Stimulated activated CD4-positive, alpha-beta T cell treated with anti-CD3 and anti-CD28 coated beads, Interleukin-12 subunit alpha, Interleukin-12 subunit beta, amount 100 ng/mL, for 24 hours (primary cell): Measurements from ENCODE around the gene GPR65.

ENCODE experiments used
- DNase-seq, 2 experiments: peaks; one replicate each; pipeline ENCODE4 v3.0.0-alpha.2; 2020; ENCODE audit warnings: low read depth in 2 of 2

The GPR65 gene, protein sequence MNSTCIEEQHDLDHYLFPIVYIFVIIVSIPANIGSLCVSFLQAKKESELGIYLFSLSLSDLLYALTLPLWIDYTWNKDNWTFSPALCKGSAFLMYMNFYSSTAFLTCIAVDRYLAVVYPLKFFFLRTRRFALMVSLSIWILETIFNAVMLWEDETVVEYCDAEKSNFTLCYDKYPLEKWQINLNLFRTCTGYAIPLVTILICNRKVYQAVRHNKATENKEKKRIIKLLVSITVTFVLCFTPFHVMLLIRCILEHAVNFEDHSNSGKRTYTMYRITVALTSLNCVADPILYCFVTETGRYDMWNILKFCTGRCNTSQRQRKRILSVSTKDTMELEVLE

DNA sequence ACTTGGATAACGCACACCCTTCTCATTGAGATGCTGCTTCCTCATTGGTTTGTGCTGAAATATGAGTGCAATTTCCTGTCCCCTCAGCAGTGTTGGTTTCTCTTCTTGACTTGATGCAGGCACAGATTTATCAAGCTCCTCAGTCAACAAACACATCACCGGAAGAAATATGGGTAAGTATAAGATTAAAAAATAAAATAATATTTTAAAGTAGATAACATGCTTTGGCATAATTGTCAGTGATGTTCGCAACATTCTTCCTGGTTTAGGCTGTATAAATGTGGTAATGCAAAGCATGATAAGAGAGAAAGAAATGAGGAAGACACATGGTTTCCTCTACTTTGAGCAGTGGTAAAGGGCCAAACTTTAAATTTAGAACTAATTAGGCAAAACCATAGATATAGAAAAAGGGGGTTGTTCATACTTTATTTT lies at the start of gene GPR65:
Gene GPR65 (plus strand): TSS at position 86 of the 432 bp plus-strand sequence. CDS start 5,713 bp downstream, outside the sequence.
- DNase-seq: no peak

DNA sequence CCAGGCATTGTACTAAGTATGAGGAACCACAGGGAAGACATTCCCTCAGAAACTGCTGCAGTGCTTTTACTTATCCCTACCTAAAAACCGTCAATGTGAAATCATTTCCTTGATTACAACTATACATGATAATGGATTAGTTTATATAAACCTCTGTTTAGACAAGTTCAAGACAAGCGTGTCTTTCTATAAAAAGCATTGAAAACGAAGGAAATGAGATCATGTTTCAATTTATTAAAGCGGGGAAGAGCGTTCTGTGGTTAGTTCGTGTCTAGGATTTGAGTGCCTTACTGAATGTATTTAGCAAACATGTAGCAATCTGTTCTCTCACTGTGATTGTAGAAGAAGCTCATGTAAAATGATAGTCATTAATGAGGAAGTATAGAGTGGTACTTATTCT lies 49.4 kb upstream of the GPR65 start:
- no peak for DNase-seq

DNA sequence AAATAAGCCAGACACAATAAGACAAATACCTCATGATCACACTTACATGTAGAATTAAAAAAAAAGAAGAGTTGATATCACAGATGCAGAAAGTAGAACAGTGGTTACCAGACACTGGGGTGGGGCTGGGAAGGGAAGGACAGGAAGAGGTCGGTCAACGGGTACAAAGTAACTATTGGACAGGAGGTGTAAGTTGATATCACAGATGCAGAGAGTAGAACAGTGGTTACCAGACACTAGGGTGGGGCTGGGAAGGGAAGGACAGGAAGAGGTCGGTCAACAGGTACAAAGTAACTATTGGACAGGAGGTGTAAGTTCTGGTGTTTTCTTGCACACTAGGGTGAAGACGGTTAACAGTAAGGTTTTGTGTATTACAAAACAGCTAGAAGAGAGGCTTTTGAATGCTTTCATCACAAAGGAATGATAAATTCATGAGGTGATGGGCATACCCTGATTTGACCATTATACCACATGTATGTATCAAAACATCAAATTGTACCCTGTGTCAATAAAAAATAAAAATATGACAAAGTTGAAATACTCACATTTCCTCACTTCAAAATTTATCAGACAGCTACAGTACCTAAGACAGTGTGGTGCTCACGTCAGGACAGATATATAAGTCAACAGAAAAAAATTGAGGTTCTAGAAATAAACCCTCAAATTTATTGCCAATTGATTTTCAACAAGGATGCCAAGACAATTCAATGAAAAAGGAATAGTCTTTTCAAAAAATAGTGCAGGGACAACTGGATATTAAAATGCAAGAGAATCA lies 44.7 kb upstream of the GPR65 start:
- DNase-seq: no peak

DNA sequence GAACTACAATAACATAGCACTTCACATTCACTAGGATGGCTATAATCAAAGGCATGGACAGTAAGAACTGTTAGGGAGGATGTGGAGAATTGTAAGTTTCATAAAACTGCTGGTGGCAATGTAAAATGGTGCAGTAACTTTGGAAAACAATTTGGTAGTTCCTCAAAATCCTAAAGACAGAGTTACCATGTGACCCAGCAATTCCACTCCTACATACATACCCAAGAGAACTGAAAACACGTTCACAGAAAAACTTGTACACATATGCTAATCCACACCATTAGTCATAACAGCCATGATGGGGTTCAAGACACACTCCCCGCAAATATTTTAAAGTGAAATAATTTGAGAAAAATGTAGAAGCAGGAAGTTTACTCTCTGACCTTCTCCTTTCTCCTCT lies 43.7 kb upstream of the GPR65 start:
- DNase-seq: no peak

DNA sequence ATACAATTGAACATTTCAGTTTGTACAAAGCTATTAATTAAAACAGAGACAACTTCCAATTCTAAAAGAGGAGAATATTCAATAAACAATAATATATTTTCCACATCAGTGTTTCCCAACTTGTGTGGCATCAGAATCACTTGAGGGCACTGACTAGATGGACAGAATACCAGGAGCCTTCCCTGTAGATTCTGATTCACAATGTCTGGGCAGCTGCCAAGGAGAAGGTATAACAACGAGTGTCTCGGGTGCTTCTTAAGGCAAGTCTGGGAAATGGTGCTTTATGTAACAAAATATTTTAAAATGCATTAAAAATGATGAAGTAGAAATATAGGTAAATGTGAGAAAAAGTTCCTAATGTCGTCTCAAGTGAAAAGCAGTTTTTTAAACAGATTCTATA lies 38.1 kb upstream of the GPR65 start:
- no peak for DNase-seq

DNA sequence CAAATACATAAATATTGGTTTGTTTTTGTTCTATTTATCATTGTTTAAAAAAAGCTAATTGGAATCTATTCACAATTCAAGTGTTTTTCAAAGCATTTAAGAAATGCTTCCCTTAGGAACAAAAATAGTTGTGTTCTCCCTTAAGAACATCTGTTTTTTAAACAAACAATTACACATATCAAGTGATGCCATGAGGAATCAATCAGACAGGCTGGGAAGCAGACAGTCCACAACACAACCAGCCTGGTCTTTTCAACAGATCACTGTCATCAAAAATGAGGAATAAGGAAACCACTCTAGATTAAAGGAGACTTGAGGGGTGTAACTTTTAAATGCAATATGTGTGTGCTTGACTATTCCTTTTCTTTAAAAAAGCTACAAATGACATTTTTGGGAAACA lies 37.4 kb upstream of the GPR65 start:
- no peak for DNase-seq

DNA sequence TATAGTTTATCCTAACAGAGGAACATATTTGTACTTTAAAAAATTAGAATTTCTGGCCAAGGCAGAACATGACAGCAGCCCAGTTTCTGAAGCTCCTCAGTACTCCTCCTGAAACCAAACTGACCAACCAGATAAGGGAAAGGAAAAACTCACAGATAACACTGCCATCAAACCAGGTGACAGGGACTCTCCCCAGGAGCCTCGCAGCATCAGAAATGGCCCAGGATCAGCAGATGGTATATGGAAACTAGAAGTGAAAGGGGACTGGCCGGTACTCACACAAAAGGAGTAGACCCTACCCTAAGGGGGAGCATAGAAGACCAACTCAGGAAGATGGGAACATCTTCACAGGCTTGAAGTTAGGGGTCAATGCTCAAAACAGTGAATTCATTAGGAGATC lies 33.9 kb upstream of the GPR65 start:
- no peak for DNase-seq

DNA sequence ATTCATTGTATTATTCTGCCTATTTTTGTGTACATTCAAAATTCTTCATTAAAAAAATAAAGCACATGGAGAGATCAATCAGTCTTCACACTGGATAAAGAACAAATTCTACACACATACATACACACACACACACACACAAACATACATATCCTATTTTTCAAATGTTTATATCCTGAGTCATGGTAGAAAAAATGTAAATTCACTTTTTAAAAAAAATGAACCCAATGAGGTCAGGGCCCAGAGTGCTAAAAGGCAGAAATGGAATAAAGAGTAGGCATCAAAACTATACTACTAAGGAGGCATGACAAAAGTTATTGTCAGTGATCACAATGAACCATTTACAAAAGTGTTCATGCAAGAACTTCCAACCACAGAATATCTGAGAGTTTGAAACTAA lies 29.3 kb upstream of the GPR65 start:
- no peak for DNase-seq

DNA sequence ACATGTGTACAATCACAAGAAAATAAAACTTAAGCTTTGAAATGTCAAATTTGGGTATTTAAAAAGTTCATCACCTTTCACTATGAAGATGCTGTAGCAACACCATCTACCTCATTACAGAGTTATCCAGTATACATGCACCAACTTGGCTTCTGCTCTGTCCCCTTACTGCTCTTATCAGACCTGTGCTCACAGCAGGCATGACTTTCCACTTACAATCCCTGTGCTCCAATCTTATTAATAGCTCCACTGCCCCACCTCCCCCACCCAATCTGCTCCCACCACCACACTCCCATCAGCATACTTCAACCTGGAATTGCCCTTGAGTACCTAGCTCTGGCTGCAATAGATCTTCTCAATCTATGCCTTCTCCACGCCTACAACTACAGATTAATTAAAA lies 25.2 kb upstream of the GPR65 start:
- DNase-seq: no peak

DNA sequence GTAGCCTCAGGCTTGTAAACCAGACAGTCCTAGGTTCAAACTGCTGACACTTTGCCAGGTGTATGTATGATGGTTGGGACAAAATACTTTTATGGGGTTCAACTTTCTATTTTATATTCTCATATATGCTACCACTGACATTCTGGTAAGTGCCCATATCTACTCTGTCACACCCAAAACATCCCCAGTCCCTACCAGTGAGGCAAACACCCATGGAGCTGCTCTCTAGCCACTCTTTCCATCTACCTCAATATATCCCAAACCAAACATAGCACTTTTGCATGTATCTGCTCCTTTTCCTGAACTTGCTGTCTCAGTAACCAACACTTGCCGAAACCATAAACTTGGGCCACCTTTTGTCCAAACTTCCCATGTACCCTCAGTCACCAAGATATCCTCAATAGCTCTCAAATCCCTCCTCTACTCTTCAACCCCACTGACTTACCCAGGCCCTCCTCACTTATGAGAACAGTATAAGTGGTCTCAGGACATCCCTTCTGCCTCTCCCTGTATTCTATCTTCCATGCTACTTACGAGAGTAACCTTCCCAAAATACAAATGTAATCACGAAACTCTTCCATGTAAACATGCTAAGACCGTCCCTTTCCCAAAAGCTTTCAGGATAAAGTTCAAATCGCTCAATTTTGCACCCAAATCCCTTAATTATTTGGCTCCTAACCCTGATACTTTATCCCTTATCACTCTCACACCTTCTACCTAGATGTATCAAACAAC lies 15.5 kb upstream of the GPR65 start:
- no peak for DNase-seq

DNA sequence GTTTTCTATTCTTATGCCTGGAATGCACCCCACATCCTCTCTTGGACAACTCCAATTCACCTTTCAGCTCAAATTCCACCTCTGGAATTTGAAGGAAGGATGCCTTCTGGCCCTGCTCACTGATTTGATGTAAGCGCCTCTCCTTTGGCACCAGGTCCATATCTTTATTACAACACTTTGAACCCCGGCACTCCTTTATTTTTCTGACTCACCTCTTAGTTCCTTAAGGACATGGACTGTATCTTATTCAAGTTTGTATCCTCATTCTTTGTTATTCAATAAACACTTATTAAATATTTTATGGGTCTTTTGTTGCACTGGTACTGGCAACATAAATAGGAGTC lies 15.0 kb upstream of the GPR65 start:
- DNase-seq: no peak

DNA sequence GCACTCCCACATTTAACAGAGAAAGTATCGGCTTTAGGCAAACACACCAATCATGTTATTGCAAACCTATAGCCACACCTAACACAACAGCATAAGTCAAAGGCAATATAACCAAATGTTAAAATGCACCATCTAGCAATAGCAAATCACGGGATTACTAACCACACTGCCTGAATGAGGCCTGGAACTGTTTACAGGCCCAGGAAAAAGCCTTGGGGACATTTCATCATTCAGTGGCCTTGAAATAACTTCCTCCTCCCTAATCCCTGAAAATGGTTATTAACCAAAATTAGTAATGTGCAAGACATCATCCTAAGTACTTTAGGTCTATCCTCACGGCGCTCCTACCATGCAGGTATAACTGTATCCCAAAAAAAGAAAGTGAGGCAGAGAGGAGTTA lies 14.3 kb upstream of the GPR65 start:
- DNase-seq: no peak

DNA sequence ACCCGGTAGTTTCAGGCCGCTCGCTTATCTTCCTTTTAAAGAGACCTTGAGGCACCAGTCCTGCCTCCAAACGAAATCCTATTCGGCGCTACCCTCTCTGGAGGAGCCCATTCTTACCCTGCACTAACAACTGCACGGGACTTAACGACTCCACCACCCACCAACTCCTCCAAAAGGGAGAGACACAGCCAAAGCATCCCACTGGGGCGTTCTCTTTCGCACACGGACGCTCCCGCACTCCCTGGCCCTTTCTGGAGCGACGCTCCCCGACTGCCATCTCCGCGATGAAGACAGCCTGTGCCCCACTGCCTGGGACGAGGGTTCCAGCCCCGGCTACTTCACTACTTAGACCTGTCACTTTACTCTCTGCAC lies 12.6 kb upstream of the GPR65 start:
- DNase-seq: peak in 1 of 2 experiments; percentile 1

DNA sequence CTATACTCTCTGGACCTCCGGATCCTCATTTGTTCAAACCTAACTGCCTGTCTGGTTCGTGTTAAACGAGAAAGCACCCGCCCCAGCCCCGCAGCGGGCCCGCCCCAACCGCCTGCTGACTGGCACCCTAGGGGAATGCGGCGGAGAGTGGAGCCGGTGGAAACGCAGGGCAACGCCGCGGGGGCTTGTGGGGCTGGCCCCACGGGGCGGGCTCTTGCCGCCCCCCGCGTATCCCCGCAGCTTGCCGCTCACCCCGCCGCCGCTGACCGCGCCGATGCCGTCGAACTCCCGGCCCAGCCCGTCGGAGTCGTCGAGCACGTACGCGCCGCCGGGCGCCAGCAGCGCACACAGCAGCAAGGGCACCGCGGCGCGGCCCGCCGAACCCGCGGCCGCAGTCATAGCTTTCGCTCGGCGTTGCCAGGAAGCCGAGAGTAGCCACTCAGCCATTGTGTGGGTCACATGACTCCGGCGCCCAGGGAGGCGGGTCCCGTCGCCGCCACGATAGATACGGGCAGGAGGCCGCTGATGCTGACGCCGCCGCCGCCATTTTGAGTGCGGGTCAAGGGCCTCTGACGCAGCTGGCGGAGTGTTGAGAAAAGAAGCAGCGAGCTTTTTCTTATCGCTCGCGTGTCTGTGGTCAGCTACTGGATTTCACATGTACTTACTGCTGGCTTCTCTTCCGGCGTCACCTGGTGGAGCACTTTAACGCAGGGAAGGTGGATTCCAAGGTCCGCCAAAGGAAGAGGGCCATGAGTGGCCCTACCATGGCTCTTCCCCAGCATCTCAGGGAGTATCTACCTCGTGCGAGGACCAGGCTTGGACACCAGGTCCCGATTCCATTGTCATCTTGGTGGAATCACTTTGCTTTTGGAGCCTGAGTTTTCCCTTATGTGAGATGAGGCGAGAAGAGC lies 12.0 kb upstream of the GPR65 start, which contains the start of gene GALC:
Gene GALC (minus strand): TSS at position 465 of the 911 bp plus-strand sequence. CDS start 18 bp downstream, at position 447.
- peak; percentile 88 to 90 for DNase-seq

DNA sequence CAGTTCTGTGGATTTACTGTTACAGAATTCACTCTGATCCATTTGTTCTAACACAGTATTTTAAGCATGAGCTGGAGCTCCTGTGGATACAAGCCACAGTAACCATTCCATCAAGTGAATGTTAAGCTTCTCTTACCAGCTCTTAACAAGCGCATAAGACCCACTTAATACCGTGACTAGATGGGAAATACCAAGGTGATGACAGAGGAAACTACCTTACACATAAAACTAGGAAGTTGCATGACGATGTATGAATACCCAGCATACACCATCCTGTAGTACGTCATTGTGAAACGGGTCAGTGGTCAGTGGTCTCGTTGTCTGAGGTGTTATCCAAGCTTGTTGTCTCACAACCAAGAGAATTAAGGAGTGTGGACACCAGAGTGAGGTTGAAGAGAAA lies 10.0 kb upstream of the GPR65 start:
- no peak for DNase-seq

DNA sequence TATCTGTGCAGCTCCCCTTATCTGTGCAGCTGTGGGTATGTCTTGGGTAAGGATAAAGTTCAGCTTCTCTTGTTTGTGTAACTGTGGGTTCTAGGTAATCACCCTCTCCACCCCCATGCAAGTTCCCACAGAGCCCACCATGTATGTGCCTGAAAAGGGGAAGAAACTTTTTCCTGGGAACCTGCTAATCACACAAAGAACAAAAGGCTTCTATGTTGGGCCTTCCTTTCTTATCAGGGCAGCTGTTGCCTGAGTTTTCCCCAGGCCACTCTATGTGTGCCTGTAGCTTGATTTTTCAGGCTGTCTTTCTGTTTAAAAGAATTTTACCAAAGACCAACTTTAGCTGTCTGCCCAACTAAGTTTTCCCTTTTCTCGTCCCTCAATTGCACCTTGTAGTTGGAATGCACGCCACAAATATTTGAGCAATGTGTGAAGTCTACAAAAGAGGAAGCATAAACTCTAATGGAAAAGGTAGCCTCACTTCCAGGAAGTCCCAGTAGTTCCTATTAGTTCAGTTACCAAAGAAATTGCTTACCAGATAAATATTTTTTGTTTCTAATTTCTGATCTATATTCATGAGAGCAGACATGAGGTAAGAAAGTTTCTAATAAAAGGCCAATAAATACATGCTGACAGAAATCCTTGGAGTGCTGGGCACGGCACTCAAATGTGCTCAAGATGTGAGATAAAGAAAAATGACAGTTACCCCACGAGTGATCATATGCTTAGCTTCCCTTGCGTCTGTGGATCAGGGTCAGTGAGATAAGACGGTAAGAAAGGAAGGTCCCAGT lies 9.2 kb upstream of the GPR65 start:
- no peak for DNase-seq

DNA sequence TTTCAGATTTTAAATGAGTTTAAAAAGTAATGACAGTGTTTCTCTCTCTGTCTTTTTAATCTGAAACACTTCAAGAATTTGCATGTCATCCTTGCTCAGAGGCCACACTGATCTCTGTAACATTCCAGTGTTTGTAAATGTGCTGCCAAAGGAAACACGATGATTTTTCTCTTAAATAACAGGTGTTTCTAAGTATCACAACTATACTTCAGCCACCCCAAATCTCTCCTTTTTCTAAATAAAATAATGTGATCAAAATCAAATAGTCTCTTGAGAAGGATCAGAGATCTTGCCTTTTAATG lies 8.7 kb upstream of the GPR65 start:
- no peak for DNase-seq

DNA sequence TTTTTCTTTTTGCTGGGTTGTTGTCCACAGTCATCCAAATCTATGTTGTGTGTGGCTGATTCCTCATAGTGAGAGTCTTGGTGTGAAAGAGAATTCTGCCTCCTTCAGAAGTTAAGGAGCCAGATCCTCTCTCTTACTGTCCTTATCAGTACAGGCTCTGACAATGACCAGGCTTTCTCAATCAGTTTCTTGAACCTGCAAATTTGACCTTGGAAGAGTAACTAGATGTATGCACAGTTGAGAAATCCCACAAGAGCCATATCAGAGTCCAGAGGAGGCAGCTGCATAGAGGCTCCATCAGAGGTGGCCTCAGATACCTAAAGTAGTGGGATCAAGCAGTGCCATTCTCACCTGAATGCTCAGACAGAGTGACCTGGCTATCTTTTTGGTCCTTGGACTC lies 6.5 kb upstream of the GPR65 start:
- DNase-seq: no peak

DNA sequence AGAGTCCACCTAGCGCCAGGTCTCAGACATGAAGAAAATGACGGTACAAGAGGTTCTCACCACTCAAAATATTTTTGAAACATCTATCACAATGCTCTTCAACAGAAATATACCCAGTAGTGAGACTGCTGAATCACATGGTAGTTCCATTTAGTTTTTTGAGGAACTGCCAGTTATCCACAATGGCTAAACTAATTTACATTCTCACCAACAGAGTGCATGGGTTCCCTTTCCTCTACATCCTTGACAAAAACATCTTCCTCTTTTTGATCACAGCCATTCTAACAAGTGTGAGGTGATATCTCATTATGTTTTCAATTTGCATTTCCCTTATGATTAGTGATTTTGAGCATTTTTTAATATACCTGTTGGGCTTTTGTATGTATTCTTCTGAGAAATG lies 5.7 kb upstream of the GPR65 start:
- no peak for DNase-seq

DNA sequence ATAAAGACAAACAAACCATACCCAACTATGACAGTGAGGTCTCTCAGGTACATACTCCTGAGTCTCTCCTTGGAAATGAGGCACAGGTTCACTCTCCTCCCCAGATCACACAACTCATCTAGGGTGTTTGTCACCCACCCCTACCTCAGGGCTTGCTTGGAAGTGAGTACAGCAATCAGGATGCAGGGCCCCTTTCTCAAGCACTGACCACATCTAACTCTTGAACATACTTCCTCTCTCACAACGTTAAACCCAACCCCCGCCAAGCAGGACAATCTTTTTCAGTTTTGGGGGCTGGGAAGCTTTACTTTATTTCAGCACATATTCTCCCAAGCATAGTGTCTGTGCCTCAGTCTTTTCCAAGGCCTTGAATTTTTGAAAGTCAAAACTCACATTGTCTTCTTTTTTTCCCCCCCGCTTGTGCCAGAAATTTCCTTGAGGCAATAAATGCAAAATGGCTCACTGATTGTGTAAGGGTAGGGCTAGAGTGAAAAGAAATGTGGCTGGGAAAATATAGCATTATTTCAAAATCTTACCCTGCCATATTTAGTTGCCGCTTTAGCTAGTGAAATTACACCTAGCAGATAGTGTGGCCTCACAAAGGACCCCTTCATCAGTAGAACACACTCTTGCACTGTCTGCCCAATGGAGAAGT lies 2.4 kb upstream of the GPR65 start:
- no peak for DNase-seq
